Fibroblast of lung (primary cell): Measurements from ENCODE around the gene RCAN1. TPM values are rescaled to one million over a fixed set of nuclear protein-coding genes. Genes with fewer than 3 reads are reported as not detected.

Experiments
- DNase-seq, 2 donors: peaks; one replicate each; pipeline versions ENCODE4 v3.0.0 to v3.0.0-alpha.2; 2010; ENCODE audit warnings: low read depth in 2 of 2
- H2AFZ ChIP-seq: 2 replicates; pipeline ENCODE4 v1.5.1; 2012; ENCODE audit warnings: low read length, control low read depth, inconsistent platforms
- H3K27ac ChIP-seq: 2 replicates; pipeline ENCODE4 v1.5.1; 2011; ENCODE audit warnings: low read length, control low read depth; ENCODE audit not compliant: insufficient read depth
- H3K27me3 ChIP-seq: 2 replicates; pipeline ENCODE4 v1.5.1; 2011; ENCODE audit warnings: mild to moderate bottlenecking, low read length; ENCODE audit not compliant: control insufficient read depth, insufficient read depth
- H3K36me3 ChIP-seq: 2 replicates; pipeline ENCODE4 v1.5.1; 2011; ENCODE audit warnings: low read length; ENCODE audit not compliant: control insufficient read depth, insufficient read depth
- H3K4me1 ChIP-seq: 2 replicates; pipeline ENCODE4 v1.5.1; 2011; ENCODE audit warnings: low read length; ENCODE audit not compliant: control insufficient read depth, insufficient read depth; ENCODE audit errors: extremely low read depth
- H3K4me2 ChIP-seq: 2 replicates; pipeline ENCODE4 v1.5.1; 2011; ENCODE audit warnings: low read length, control low read depth; ENCODE audit not compliant: insufficient read depth; ENCODE audit errors: extremely low read depth
- H3K4me3 ChIP-seq, 4 experiments: fragments of 200-600 bp in 1 of 4; sonication (generic) in 1 of 4; replicated peaks in 1 of 4; 2 replicates each; pipeline ENCODE4 v1.5.1; 2011 to 2016; ENCODE audit warnings: low read length in 4 of 4, low read depth in 3 of 4, mild to moderate bottlenecking in 3 of 4, control low read depth in 2 of 4, inconsistent platforms in 1 of 4, mixed read lengths in 1 of 4; ENCODE audit not compliant: insufficient read depth in 1 of 4; ENCODE audit errors: control extremely low read depth in 1 of 4
- H3K79me2 ChIP-seq: 2 replicates; pipeline ENCODE4 v1.5.1; 2012; ENCODE audit warnings: mild to moderate bottlenecking, low read length, inconsistent platforms; ENCODE audit not compliant: control insufficient read depth, insufficient read depth
- H3K9ac ChIP-seq: 2 replicates; pipeline ENCODE4 v1.5.1; 2011; ENCODE audit warnings: mild to moderate bottlenecking, low read length, control low read depth; ENCODE audit not compliant: insufficient read depth
- H3K9me3 ChIP-seq: 2 replicates; pipeline ENCODE4 v1.5.1; 2012; ENCODE audit warnings: low read depth, low read length; ENCODE audit not compliant: control insufficient read depth, insufficient read depth
- H4K20me1 ChIP-seq: 2 replicates; pipeline ENCODE4 v1.5.1; 2011; ENCODE audit warnings: low read length; ENCODE audit not compliant: control insufficient read depth, insufficient read depth; ENCODE audit errors: extremely low read depth
- EZH2 ChIP-seq: IDR thresholded peaks from 2 replicates; pipeline ENCODE4 v1.5.1; 2012; ENCODE audit warnings: low read length, control low read depth, mild to moderate bottlenecking; ENCODE audit errors: missing control alignments
- polyA plus RNA-seq, 2 donors: library from polyadenylated mRNA; depleted of rRNA in 1 of 2; stranded (reverse) in 1 of 2; unstranded in 1 of 2; fragments of >200 nt; gene quantifications; 2 replicates each; pipeline ENCODE4 v1.2.1, GENCODE V29; 2011 to 2012; ENCODE audit warnings: missing spikeins in 1 of 2
- total RNA-seq: library from RNA; depleted of rRNA; stranded (reverse); fragments of >200 nt; gene quantifications from 2 replicates; pipeline ENCODE4 v1.2.1, GENCODE V29; 2014
- TF ChIP-seq, protein P1 (sequence below), 2 donors: IDR thresholded peaks in 1 of 2; conservative IDR thresholded peaks in 1 of 2; 1 replicate in 1 of 2; 2 replicates in 1 of 2; pipeline ENCODE4 v1.5.1; 2011 to 2012; ENCODE audit warnings: low read length in 2 of 2, control low read depth in 1 of 2, inconsistent platforms in 1 of 2, low read depth in 1 of 2, mild to moderate bottlenecking in 1 of 2

RCAN1 gene
- total and polyA plus RNA-seq, 2 donors (not counting 1 experiment from before 2014, with no cell fraction given) = 94.8 to 259 TPM

DNA sequence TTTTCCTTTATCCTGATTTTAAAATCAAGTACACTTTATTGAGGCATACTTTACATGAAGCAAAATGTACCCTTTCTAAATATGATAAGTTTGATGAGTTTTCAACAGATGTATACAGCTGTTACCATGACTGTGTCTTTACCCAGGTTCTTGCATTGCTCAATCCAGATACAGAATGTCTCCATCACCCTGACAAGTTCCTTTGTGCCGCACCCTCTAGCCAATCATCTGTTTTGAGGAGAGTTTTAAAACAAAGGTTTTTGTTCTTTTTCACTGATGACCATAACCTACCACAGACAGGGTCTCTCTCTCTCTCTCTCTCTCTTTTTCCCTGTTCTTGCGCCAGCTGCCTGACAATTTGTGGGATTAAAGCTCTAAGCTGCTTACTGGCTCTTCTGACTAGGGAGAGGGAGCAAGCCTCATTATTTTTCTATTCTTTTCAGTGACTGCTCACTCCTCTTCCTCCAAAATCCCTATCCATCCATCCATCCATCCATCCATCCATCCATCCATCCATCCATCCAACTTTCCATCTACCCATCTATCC lies 101.7 kb downstream of the RCAN1 start:
- H3K4me3 ChIP-seq = no peak overlapping the region
- no peaks in the 10 kb centered on the region for H3K9me3 ChIP-seq
- no peak overlapping the region for H3K27ac ChIP-seq
- TF ChIP-seq, protein P1, sequence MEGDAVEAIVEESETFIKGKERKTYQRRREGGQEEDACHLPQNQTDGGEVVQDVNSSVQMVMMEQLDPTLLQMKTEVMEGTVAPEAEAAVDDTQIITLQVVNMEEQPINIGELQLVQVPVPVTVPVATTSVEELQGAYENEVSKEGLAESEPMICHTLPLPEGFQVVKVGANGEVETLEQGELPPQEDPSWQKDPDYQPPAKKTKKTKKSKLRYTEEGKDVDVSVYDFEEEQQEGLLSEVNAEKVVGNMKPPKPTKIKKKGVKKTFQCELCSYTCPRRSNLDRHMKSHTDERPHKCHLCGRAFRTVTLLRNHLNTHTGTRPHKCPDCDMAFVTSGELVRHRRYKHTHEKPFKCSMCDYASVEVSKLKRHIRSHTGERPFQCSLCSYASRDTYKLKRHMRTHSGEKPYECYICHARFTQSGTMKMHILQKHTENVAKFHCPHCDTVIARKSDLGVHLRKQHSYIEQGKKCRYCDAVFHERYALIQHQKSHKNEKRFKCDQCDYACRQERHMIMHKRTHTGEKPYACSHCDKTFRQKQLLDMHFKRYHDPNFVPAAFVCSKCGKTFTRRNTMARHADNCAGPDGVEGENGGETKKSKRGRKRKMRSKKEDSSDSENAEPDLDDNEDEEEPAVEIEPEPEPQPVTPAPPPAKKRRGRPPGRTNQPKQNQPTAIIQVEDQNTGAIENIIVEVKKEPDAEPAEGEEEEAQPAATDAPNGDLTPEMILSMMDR (conservative IDR thresholded peaks at IDR 0.05 in 1 of 2, IDR thresholded peaks at IDR 0.05 in 1 of 2; ENCODE audit: low read depth in 1 of 2, low read length in 2 of 2) = no peak
- TF ChIP-seq EZH2 = no peak
- peaks cover 2% of the 10 kb centered on the region for H3K36me3 ChIP-seq
- H3K9ac ChIP-seq = no peak overlapping the region
- H3K4me1 ChIP-seq = no peaks in the 10 kb centered on the region
- no peak overlapping the region for H2AFZ ChIP-seq
- no peaks in the 10 kb centered on the region for H3K79me2 ChIP-seq
- H4K20me1 ChIP-seq = no peaks in the 10 kb centered on the region
- peak in 1 of 2 donors; percentile 84 for DNase-seq
- no peaks in the 10 kb centered on the region for H3K27me3 ChIP-seq
- H3K4me2 ChIP-seq = no peak overlapping the region

DNA sequence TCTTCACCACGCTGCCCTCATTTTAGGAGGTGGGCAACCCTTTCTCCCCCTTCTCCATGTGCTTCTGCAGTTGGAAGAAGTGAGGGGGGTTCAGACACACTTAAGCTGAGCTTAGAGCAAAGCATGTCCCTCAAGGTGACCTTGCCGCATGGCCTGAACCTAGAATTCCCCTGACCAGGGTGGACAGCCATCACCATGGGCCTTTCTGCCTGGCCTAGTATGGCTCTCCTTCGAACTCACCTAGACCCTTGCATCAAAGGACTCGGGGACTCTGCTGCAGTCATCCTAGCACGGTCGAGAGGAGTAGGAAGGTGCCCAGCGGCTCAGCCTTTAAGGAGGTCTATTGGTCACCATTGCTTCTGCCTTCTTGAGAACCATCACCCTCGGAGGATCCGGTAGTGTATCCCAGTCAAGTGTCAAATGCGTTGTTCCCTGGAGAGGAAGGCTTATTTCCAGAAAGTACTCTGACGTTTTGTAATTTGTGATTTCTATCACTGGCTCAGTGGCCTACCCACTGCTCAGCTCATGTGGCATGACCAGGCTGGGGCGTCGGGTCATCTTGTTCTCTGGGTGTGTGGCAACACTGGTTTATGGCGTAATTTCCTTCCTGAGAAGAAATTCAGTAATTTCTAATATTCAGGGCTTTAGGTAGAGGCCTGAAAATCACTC lies 103.0 kb downstream of the RCAN1 start, which contains the start of gene KCNE1:
TSS of gene KCNE1 (minus strand) at position 424 of the 669 bp plus-strand sequence. CDS start 62,576 bp downstream, outside the sequence.
- peak in 1 of 2 donors; percentile 58 for DNase-seq
- Histone ChIP-seq H3K9me3 (no peaks in the 10 kb centered on the region), H3K79me2 (no peaks in the 10 kb centered on the region), H4K20me1 (no peaks in the 10 kb centered on the region), H3K4me2 (no peak within 1 kb of the TSS), H3K4me3 (no peak within 1 kb of the TSS), H3K9ac (no peak within 1 kb of the TSS), H3K36me3 (peaks cover 2% of the 10 kb centered on the region), H3K27ac (no peak within 1 kb of the TSS), H2AFZ (no peak within 1 kb of the TSS), H3K4me1 (no peaks in the 10 kb centered on the region), H3K27me3 (no peaks in the 10 kb centered on the region)
- TF ChIP-seq EZH2 = no peak
- TF ChIP-seq, protein P1 (conservative IDR thresholded peaks at IDR 0.05 in 1 of 2, IDR thresholded peaks at IDR 0.05 in 1 of 2; ENCODE audit: low read depth in 1 of 2, low read length in 2 of 2) = no peak

- no peak overlapping the region for H3K27ac ChIP-seq
- DNase-seq = peak in 1 of 2 donors; percentile 66
Observed at GRCh38 chr21:34511181-34511580, 103.7 kb downstream of the RCAN1 start.

More at GRCh38 chr21:34511181-34511580, 103.7 kb downstream of the RCAN1 start:
- Histone ChIP-seq H2AFZ (no peak overlapping the region), H3K79me2 (no peaks in the 10 kb centered on the region), H3K9me3 (no peaks in the 10 kb centered on the region), H3K4me1 (no peaks in the 10 kb centered on the region), H3K27me3 (no peaks in the 10 kb centered on the region), H3K9ac (no peak overlapping the region), H3K4me3 (no peak overlapping the region), H4K20me1 (no peaks in the 10 kb centered on the region), H3K4me2 (no peak overlapping the region), H3K36me3 (no peaks in the 10 kb centered on the region)
- TF ChIP-seq, protein P1 (conservative IDR thresholded peaks at IDR 0.05 in 1 of 2, IDR thresholded peaks at IDR 0.05 in 1 of 2; ENCODE audit: low read depth in 1 of 2, low read length in 2 of 2) = no peak
- no peak for TF ChIP-seq EZH2
